ENCODE measurements around the gene CEP152.

CEP152 gene

GRCh38 chr15:48850648-48851047 lies 39.8 kb upstream of the CEP152 start:
- no peak for DNase-seq (ENCODE audit: low read depth)
- no peak overlapping the region for H3K4me3 ChIP-seq (ENCODE audit: low read depth, low read length)
- TF ChIP-seq, protein P1, sequence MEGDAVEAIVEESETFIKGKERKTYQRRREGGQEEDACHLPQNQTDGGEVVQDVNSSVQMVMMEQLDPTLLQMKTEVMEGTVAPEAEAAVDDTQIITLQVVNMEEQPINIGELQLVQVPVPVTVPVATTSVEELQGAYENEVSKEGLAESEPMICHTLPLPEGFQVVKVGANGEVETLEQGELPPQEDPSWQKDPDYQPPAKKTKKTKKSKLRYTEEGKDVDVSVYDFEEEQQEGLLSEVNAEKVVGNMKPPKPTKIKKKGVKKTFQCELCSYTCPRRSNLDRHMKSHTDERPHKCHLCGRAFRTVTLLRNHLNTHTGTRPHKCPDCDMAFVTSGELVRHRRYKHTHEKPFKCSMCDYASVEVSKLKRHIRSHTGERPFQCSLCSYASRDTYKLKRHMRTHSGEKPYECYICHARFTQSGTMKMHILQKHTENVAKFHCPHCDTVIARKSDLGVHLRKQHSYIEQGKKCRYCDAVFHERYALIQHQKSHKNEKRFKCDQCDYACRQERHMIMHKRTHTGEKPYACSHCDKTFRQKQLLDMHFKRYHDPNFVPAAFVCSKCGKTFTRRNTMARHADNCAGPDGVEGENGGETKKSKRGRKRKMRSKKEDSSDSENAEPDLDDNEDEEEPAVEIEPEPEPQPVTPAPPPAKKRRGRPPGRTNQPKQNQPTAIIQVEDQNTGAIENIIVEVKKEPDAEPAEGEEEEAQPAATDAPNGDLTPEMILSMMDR (IDR thresholded peaks at IDR 0.05; ENCODE audit: low read depth, low read length, missing control alignments) = no peak

DNA sequence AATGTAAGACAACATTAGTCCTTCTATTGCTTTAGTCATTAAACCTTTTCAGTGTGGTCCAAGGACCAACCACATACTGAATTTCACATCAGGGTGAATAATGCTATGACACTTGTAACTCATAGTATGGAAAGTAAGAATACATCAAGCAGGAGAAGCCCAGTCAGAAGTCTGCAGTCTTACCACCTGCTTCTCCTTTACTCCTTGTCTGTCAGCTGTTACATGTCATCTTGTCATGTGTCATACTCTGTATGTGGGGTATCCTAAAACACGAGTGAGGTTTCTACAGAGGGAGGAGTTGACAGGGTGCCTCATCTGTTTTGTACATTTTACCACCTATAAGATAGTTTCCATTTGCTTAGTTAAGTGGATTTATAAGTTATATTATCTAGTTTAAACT lies 34.3 kb upstream of the CEP152 start:
- no peak overlapping the region for H3K4me3 ChIP-seq (ENCODE audit: low read depth, low read length)
- TF ChIP-seq, protein P1 (IDR thresholded peaks at IDR 0.05; ENCODE audit: low read depth, low read length, missing control alignments) = no peak
- DNase-seq (ENCODE audit: low read depth) = no peak

DNA sequence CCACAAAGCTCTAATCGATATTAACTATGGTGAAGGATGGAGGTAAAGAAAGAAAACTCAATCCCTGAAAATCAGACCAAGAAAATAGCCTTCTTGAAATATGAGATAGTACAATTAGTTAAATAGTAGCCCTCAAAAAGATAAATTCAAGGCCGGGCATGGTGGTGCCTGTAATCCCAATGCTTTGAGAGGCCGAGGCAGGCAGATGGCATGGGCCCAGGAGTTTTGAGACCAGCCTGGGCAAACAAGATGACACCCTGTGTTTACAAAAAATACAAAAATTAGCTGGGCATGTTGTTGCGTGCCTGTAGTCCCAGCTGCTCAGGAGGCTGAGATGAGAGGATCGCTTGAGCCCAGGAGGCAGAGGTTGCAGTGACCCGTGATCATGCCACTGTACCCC lies 31.6 kb upstream of the CEP152 start:
- TF ChIP-seq, protein P1 (IDR thresholded peaks at IDR 0.05; ENCODE audit: low read depth, low read length, missing control alignments) = no peak
- no peak overlapping the region for H3K4me3 ChIP-seq (ENCODE audit: low read depth, low read length)
- no peak for DNase-seq (ENCODE audit: low read depth)

GRCh38 chr15:48834756-48835155 lies 23.9 kb upstream of the CEP152 start:
- H3K4me3 ChIP-seq (ENCODE audit: low read depth, low read length) = no peak overlapping the region
- TF ChIP-seq, protein P1 (IDR thresholded peaks at IDR 0.05; ENCODE audit: low read depth, low read length, missing control alignments) = no peak
- no peak for DNase-seq (ENCODE audit: low read depth)

DNA sequence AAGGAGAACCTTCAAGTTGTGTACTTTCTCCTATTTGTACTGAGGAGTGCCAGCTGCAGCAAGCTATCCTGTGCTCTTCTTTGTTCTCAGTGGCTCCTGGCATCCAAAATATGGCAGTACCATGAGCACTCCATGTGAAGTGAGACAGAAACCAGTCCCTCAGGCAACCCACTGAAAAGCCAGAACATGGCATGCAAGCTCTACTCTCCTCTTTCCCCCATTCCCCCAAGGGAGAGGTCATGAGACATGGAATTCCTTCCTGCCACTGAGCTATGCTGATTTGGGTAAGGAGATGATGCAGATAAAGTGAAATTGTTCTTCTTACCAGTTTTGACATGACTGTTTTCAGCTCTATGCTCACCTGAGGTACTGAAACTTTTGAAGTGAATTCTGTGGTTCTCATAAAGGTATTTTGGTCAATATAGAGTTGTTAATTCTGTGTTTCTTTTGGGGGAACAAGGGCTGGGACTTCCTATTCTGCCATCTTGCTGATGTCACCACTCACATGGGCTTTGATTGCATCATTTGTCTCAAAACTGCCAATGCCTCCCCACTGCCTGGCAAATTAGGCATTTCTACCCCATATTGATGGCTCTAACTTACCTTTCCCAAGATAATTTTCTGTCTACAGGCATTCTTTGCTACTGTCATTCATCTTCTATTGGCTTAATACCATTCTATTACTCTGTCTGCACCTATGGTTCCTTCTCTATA lies 22.8 kb upstream of the CEP152 start:
- TF ChIP-seq, protein P1 (IDR thresholded peaks at IDR 0.05; ENCODE audit: low read depth, low read length, missing control alignments) = no peak
- H3K4me3 ChIP-seq (ENCODE audit: low read depth, low read length) = no peak overlapping the region
- DNase-seq (ENCODE audit: low read depth) = no peak

GRCh38 chr15:48832648-48833047 lies 21.8 kb upstream of the CEP152 start:
- TF ChIP-seq, protein P1 (IDR thresholded peaks at IDR 0.05; ENCODE audit: low read depth, low read length, missing control alignments) = no peak
- no peak overlapping the region for H3K4me3 ChIP-seq (ENCODE audit: low read depth, low read length)
- no peak for DNase-seq (ENCODE audit: low read depth)

- TF ChIP-seq, protein P1 (IDR thresholded peaks at IDR 0.05; ENCODE audit: low read depth, low read length, missing control alignments) = no peak
- H3K4me3 ChIP-seq (ENCODE audit: low read depth, low read length) = no peak overlapping the region
- no peak for DNase-seq (ENCODE audit: low read depth)
Observed at GRCh38 chr15:48828906-48829305, 18.0 kb upstream of the CEP152 start.

All from GM12864 (cell line).